Measurements from ENCODE around the gene CST9L.

CST9L gene

DNA sequence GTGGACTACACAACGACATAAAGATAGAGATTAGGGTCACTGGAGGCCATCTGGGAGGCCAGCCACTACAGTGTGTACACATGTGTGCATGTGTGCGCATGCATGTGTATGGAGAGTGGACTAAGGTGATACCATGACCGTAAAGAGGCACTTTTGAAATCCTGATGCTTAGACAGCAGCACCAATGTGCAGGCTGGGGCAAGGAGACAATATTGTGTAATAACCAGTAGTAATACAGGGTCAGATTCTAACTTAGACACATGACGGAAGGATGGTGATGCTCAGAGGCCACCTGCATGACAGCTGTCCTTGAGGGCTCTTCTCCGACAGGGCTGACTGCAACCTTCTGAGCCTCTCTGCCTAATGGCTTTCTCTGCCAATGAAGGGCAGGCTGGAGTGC, 25.5 kb downstream of the CST9L start:
- no peak for DNase-seq

DNA sequence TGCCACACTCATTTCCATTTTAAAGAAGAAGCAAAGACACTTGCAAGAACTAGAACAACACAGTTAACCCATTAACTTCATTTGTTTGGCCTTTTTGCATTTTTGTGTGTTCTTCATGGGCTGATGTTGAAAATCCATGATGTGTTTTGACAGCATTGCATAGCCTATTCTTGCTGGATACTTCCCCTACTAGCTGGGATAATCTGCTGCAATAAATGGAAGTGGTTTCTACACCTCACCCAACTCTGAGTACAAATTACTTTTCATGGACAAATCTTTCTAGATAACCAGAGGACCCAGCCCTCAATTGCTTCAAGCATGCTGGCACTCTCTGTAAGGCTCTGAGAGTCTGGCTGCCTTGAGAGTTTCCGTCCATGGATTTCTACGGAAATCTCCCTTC, 26.5 kb downstream of the CST9L start:
- DNase-seq: no peak

- no peak for DNase-seq
These were observed 27.0 kb downstream of the CST9L start for GRCh38 chr20:23541330-23541729.

DNA sequence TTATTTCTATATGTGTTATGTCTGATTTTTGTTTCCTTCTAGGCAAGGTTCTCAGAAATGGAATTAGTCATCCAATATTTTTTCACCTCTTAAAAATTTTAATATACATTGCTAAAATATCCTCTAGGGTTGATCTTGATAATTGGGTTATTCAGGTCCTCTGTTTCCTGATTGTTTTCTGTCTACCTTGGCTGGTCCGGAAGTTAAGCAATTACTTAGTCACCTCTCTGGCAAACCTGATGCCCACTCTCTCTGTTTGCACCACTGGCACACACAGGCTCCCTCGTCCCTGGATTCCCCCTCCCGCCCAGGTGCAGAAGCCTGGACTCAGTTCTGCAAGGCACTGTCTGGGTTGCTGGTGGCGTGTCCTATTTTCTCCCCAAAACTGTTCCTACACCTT, 27.7 kb downstream of the CST9L start:
- no peak for DNase-seq

DNA sequence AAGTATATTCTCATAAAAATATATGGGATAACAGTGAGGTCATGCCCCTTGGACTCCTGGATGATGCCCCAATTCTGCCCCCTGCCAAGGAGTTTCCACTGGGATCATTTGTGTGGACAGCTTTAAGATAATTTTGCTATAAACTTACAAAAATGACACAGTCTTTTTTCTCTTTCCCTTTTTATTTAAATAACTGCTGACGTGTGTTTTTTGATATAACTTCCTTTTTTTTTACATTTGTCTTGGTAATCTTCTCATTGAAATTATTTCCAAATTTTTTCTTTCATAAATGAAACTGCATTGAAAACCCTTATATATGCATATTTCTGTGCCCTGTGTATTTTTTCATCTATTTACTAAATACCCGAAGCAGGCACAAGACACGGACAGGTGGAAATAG, 31.3 kb downstream of the CST9L start:
- no peak for DNase-seq

GRCh38 chr20:23536328-23536974, 31.8 kb downstream of the CST9L start:
- DNase-seq: no peak

DNA sequence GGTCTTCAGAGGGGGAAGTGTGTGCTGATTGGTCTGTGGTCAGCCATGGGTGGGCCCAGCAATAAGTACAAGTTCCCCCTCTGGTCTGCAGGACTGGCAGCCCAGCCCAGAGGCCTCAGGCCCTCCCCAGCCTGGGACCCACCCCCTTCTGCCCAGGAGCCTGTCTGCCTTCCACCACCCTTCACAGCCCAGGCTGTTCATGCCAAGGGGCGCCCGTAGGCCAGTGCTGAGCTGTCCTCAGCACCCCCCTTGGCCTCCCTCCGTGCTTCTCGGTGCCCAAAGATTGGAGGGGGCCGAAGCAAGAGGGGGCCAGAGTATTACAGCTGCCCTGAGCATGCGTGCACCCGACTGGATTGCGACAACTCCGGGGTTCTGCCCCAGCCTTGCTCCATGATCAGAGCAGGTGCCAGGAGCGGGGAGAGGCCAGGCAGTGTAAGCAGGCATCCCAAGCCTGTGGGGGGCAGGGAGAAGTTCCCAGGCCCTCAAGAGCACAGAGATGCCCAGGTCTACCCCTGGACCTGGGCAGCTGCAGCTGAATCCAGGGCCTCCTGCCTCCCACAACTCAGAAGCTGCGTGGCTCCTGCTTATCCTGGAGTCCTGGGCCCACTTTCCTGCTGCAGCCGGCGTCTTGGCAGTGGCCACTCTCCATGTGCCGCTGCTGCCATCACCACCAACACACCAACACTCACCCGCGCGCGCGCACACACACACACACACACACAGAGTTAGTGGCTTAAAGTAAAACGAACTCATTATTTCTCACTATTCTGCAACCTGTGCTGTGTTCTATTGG, 33.3 kb downstream of the CST9L start:
- DNase-seq: no peak

- no peak for DNase-seq
These were observed 35.1 kb downstream of the CST9L start for GRCh38 chr20:23533161-23533560.

DNA sequence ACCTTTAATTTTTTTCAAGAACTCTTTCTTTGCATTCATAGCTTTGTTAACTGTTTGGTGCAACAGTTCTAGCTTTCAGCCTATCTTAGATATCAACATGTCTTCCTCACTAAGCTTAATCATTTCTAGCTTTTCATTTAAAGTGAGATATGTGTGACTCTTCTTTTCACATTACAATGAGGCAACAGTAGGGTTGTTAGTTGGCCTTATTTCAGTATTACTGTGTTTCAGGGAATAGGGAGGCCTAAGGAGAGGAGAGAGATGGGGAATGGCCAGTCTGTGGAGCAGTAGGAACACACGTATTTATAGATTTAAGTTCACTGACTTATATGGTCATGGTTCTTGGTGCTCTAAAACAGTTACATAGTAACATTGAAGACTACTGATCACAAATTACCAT, 35.8 kb downstream of the CST9L start:
- DNase-seq: no peak

- DNase-seq: no peak
These were observed 37.2 kb downstream of the CST9L start for GRCh38 chr20:23530937-23531567.

DNA sequence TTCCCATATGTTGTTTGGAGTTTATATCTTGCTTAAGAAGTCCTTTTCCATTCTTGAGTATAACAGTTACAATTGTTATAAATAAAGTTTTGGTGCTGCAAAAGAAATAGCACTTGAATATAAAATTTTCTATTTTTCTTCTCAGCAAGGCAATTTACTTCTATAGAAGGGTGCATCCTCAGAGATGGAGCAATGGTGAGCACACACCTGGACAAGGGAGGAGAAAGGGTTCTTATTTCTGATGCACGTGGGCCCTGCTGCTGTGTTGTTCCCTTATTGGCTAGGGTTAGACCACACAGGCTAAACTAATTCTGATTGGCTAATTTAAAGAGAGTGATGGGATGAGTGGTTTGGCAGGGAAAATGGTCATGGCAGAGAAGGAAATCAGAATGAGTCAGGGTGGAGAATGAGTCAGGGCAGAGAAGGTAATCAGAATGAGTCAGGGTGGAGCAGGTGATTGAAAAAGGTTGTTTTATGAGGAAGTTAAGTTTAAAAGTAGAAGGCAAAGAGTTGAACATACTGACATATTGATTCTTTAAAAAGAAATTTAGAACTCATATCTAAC, 39.3 kb downstream of the CST9L start:
- no peak for DNase-seq

DNA sequence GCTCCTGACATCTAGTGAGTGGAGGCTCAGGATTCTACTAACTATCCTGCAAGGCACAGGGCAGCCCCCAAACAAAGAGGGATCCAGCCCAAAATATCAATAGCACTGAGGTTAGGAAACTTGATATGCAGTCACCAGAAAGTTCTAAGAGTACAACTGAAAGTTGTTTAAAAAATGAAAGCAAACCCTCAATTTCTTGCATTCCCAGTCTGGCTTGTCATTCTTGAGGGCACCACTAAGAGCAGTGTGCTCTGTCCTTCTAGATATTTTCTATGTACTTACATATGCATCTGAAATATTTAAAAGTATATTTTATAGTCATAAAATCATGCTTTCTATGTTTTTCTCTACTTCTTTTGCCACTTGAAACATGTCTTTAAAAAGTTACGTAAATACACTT, 41.4 kb downstream of the CST9L start:
- DNase-seq: no peak

GRCh38 chr20:23524146-23524545, 44.1 kb downstream of the CST9L start:
- DNase-seq: no peak

- no peak for DNase-seq
These were observed 48.1 kb downstream of the CST9L start for GRCh38 chr20:23520185-23520584.

DNA sequence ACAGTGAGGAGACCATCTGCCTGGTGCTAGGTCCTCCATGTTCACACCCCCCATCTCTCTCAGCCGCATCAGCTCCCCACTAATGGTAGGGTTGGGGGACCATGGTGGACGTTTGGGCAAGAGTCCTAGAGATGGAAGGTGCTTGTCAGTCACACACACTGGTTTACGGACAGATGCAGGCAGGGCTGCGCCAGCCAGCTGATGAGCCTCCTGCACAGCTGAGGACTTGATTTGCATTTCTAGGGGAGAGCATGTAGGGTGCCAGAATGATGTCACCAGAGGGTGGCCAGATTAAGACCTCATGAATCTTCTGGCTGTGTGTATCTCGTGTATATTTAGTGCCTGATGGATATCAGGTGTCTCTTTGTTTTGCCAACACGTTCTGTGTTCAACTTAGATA, 48.7 kb downstream of the CST9L start:
- DNase-seq: no peak

DNA sequence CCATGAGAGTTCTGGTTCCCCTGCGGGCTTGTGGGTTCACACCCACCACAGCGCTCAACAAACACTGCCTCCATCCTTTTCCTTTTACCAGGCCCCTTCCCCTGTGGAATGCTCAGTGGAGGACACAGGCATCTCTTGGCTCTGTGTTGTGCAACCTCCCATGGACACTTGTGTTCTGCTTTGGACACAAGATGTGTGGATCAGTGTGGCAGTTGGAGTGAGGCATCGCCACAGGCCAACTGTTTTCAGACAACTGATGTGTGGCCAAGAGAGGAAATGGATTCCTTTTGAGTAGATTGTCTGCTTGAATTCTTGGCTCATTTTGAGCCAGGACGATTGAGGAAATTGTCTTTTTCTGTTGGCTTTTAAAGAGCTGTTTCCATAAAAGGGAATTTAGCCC, 50.6 kb downstream of the CST9L start:
- no peak for DNase-seq

DNA sequence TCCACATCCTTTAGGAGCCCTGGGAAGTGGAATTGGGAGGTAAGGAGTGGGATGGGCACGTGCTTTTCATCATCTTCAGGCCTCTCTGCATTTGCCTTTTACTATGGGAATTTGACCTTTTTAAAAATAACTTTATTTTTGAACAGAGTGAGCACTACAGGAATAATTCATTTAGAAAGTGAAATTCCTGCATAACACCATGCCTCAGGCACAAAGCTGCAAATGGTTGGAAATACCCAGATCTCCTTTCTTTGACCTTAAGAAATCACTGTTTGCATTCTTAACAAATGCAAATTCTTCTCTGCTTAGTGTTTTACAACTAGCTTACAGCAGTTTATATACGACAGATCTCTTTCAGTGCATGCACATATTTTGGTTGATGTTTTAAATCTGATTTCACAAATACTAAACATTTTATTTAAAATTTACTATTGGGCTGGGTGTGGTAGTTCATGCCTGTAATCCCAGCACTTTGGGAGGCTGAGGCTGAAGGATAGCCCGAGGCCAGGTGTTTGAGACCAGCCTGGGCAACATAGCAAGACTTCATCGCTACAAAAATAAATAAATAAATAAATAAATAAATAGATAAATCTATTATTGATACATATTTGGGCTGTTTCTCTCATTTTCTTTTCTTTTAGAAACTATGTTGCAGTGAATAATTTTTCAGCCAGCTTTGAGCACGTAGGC, 52.9 kb downstream of the CST9L start:
- DNase-seq: no peak

GRCh38 chr20:23514848-23515247, 53.4 kb downstream of the CST9L start:
- no peak for DNase-seq
